ENCODE results near the gene BEND3. TPM values are rescaled to one million over a fixed set of nuclear protein-coding genes. Genes with fewer than 3 reads are reported as not detected.

The BEND3 gene
- total and polyA plus RNA-seq, 2 of the 8 experiments (the other 6 are each of a cell fraction or from before 2014, with no cell fraction given) = 25.2 to 38.8 TPM

GRCh38 chr6:107061125-107062020 lies 53.9 kb downstream of the BEND3 start:
- no peak overlapping the region for H3K14ac ChIP-seq (ENCODE audit: insufficient read length)
- H3K79me1 ChIP-seq (ENCODE audit: low read depth, low read length) = no peaks in the 10 kb centered on the region
- peaks cover 0 to 4% (median 0%) of the 10 kb centered on the region in 4 experiments; a peak in 1 of 8 replicates for H3K36me3 ChIP-seq (ENCODE audit: control insufficient read depth in 2 of 4, insufficient read depth in 4 of 4, low read length in 3 of 4)
- no peaks in the 10 kb centered on the region for H3K9me3 ChIP-seq (ENCODE audit: insufficient read depth in 2 of 2, low read depth in 1 of 2, low read length in 1 of 2)
- H2AFZ ChIP-seq (ENCODE audit: low read length) = no peak overlapping the region
- no peak overlapping the region for H3K56ac ChIP-seq (replicated peaks; ENCODE audit: insufficient read length, low read depth, low read length)
- CTCF ChIA-PET (ENCODE audit: partially characterized antibody) = interaction anchor here (0.8 to 2.3 kb wide), 6 partner anchors 9 to 549 kb away, joined by 3 to 8 read pairs (median 4); no protein-coding TSS in a partner anchor
- no peak overlapping the region for H3K23ac ChIP-seq (ENCODE audit: insufficient read length)
- H4K8ac ChIP-seq (ENCODE audit: extremely low read depth, insufficient read depth, low read length) = peak overlapping the region; percentile 84; the same call in 1 of the 2 replicates
- peak; percentile 29 for TF ChIP-seq NANOG (IDR thresholded peaks at IDR 0.05; ENCODE audit: insufficient read depth, low read depth, low read length, poor library complexity, severe bottlenecking)
- TF ChIP-seq YY1 (IDR thresholded peaks at IDR 0.05; ENCODE audit: low read depth, low read length) = no peak
- no peak for TF ChIP-seq JUN (IDR thresholded peaks at IDR 0.05; ENCODE audit: low read depth, low read length)
- no peak for TF ChIP-seq TEAD4 (IDR thresholded peaks at IDR 0.05; ENCODE audit: low read depth, low read length)
- TF ChIP-seq RAD21 (IDR thresholded peaks at IDR 0.05 in 1 of 2, conservative IDR thresholded peaks at IDR 0.05 in 1 of 2; ENCODE audit: low read depth in 2 of 2, low read length in 2 of 2) = no peak
- peak overlapping the region; percentile 20 for H2BK15ac ChIP-seq (ENCODE audit: low read length)
- POLR2A ChIA-PET (ENCODE audit: partially characterized antibody) = interaction anchor here (1.2 to 1.9 kb wide), 6 partner anchors 9 to 54 kb away, joined by 3 to 5 read pairs (median 3); no protein-coding TSS in a partner anchor
- H2BK20ac ChIP-seq (ENCODE audit: low read length) = no peak overlapping the region; the same call in 1 of the 2 replicates
- peak overlapping the region; percentile 38 to 65 for H3K4me2 ChIP-seq (ENCODE audit: insufficient read depth in 1 of 2, low read depth in 2 of 2, low read length in 2 of 2)
- H3K4ac ChIP-seq (replicated peaks; ENCODE audit: insufficient read length, low read depth, low read length) = no peak overlapping the region
- no peak overlapping the region for H3K9ac ChIP-seq (replicated peaks in 1 of 4; ENCODE audit: extremely low read depth in 1 of 4, low read depth in 3 of 4, low read length in 3 of 4)
- H3K18ac ChIP-seq (ENCODE audit: extremely low read depth, low read length) = peak overlapping the region; percentile 44
- DNase-seq (ENCODE audit: low read depth in 1 of 2, low spot score in 2 of 2) (peak; percentile 53 to 78), FAIRE-seq (peak; percentile 94)
- peak overlapping the region; percentile 44 for H2BK120ac ChIP-seq (replicated peaks; ENCODE audit: low read depth, low read length)
- peaks cover 3 to 13% (median 10%) of the 10 kb centered on the region in 4 experiments for H3K4me1 ChIP-seq (replicated peaks in 1 of 4; ENCODE audit: control insufficient read depth in 3 of 4, insufficient read depth in 4 of 4, low read length in 3 of 4)
- H3K27ac ChIP-seq (ENCODE audit: low read depth, low read length) = no peak overlapping the region
- peak overlapping the region; percentile 64; the same call in 1 of the 2 replicates for H2BK12ac ChIP-seq (ENCODE audit: low read depth, low read length)
- H2BK5ac ChIP-seq (ENCODE audit: low read depth, low read length) = peak overlapping the region; percentile 68; the same call in 1 of the 2 replicates
- H3K23me2 ChIP-seq (ENCODE audit: low read depth, low read length) = no peaks in the 10 kb centered on the region
- peak overlapping the region in 1 of 4 experiments; percentile 28; a peak in 1 of 8 replicates for H3K4me3 ChIP-seq (ENCODE audit: extremely low read depth in 1 of 4, insufficient read depth in 2 of 4, low read depth in 3 of 4, low read length in 4 of 4)
- no peaks in the 10 kb centered on the region for H4K20me1 ChIP-seq (replicated peaks in 1 of 2; ENCODE audit: control insufficient read depth in 1 of 2, insufficient read depth in 2 of 2, low read length in 2 of 2)
- peak overlapping the region; percentile 22 for H4K91ac ChIP-seq (replicated peaks; ENCODE audit: insufficient read length, low read length)
- 28% methylated on average over 14 of the region's 14 CpGs; no CpG with 5 or more reads in 1 of the 2 experiments for WGBS, 2 experiments (ENCODE audit: extremely low coverage in 1 of 2, insufficient coverage in 1 of 2, insufficient read length in 1 of 2, insufficient replicate concordance in 2 of 2, low coverage in 1 of 2, low lambda C conversion rate in 2 of 2, missing lambda C conversion rate in 1 of 2)
- H4K5ac ChIP-seq (ENCODE audit: insufficient read length, low read depth, low read length) = peak overlapping the region; percentile 42
- H2AK5ac ChIP-seq (ENCODE audit: low read depth, low read length) = 0 out of 2 replicates have a peak overlapping the region, but pooled peaks have one; percentile 18
- H3K79me2 ChIP-seq (ENCODE audit: control insufficient read depth in 1 of 2, insufficient read depth in 2 of 2, low read length in 2 of 2) = no peaks in the 10 kb centered on the region
- H3K27me3 ChIP-seq (replicated peaks in 1 of 4; ENCODE audit: control insufficient read depth in 3 of 4, extremely low read depth in 1 of 4, insufficient read depth in 3 of 4, low read length in 3 of 4) = no peaks in the 10 kb centered on the region
